K562 (cell line): ENCODE measurements around the gene HOXD4.

Experiments used
- ATF1 ChIP-seq, 2 experiments: fragments of 450-650 bp in 1 of 2; IDR thresholded peaks; 2 replicates each; pipeline ENCODE4 v1.6.1; 2016; ENCODE audit warnings: missing compliant biosample characterization in 1 of 2, missing genetic modification characterization in 1 of 2
- EP300 ChIP-seq: IDR thresholded peaks from 2 replicates; pipeline ENCODE4 v1.6.1; 2012; ENCODE audit warnings: low read length, improper control_type of control experiment
- FOXK2 ChIP-seq, 2 experiments: fragments of 450-650 bp; IDR thresholded peaks in 1 of 2; conservative IDR thresholded peaks in 1 of 2; 2 replicates each; pipeline ENCODE4 v1.6.1; 2016; ENCODE audit warnings: low read depth in 2 of 2, mild to moderate bottlenecking in 1 of 2
- HNRNPH1 ChIP-seq: fragments of 200-400 bp; formaldehyde crosslinking; optimal IDR thresholded peaks from 2 replicates; pipeline ENCODE3; 2017; ENCODE audit warnings: low read depth, mild to moderate bottlenecking, low read length, moderate library complexity
- KLF10 ChIP-seq: fragments of 250-450 bp; sonication (Bioruptor Pico); IDR thresholded peaks from 2 replicates; pipeline ENCODE4 v1.6.1; 2021; ENCODE audit warnings: matching md5 sums
- PCBP2 ChIP-seq: fragments of 200-400 bp; formaldehyde crosslinking; IDR thresholded peaks from 2 replicates; pipeline ENCODE4 v1.6.1; 2018; ENCODE audit warnings: low read length, low read depth, mild to moderate bottlenecking, moderate library complexity; ENCODE audit not compliant: poor library complexity, severe bottlenecking
- STAT6 ChIP-seq: sonication (generic); formaldehyde crosslinking; IDR thresholded peaks from 2 replicates; pipeline ENCODE4 v1.8.1; 2023; ENCODE audit warnings: mild to moderate bottlenecking, missing genetic modification reagents
- ZNF318 ChIP-seq, 2 experiments: fragments of 450-650 bp; IDR thresholded peaks; 2 replicates each; pipeline ENCODE4 v1.6.1; 2016; ENCODE audit warnings: mild to moderate bottlenecking in 2 of 2, borderline replicate concordance in 1 of 2, low read depth in 1 of 2, moderate library complexity in 1 of 2
- ZNF449 ChIP-seq: fragments of 250-450 bp; sonication (Bioruptor Pico); IDR thresholded peaks from 2 replicates; pipeline ENCODE4 v1.8.0; 2022; ENCODE audit warnings: moderate library complexity, mild to moderate bottlenecking, inconsistent platforms
- ZNF699 ChIP-seq: fragments of 250-450 bp; sonication (Bioruptor Pico); IDR thresholded peaks from 2 replicates; pipeline ENCODE4 v1.8.0; 2021; ENCODE audit warnings: mild to moderate bottlenecking, moderate library complexity; ENCODE audit not compliant: insufficient replicate concordance
- TF ChIP-seq, protein P1 (sequence below): sonication (generic); formaldehyde crosslinking; IDR thresholded peaks from 2 replicates; pipeline ENCODE4 v1.8.0; 2022; ENCODE audit warnings: mild to moderate bottlenecking, low read depth, missing genetic modification reagents
- TF ChIP-seq, protein P2 (sequence below): fragments of 450-650 bp; IDR thresholded peaks from 2 replicates; pipeline ENCODE4 v1.6.1; 2016; ENCODE audit warnings: borderline replicate concordance

DNA sequence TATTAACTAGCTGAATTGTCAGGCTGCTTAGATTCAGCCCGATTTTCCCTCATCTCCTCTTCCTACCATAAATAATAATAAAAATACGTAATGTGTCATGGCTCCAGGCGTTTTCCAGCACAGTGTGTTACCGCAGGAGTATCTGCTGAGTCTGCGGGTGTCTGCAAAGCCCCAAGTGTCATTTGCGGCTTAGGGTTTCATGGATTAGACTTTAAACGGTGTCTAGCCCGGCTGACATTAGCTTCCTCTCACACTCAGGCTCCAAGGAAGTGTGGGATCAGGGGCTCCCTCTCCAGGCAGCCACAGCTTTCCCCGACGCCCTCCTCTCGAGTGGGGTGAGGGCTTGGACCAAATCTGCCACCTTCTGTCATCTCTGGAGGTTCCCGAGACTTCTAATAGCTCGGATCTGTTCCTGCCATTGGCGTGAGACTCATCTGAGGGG, 23.1 kb downstream of the HOXD4 start:
- TF ChIP-seq KLF10 (no peak), ATF1 (CRISPR knock-in tag; IDR thresholded peaks at IDR 0.05) (no peak), ATF1 (tag; IDR thresholded peaks at IDR 0.05) (no peak), STAT6 (CRISPR knock-in tag) (no peak), ZNF449 (CRISPR knock-in tag) (no peak), ZNF318 (IDR thresholded peaks at IDR 0.05; ENCODE audit: borderline replicate concordance in 1 of 2, low read depth in 1 of 2) (no peak), FOXK2 (conservative IDR thresholded peaks at IDR 0.05 in 1 of 2, IDR thresholded peaks at IDR 0.05 in 1 of 2; ENCODE audit: low read depth in 2 of 2) (no peak), PCBP2 (no peak), HNRNPH1 (no peak), ZNF699 (no peak), EP300 (no peak)
- TF ChIP-seq, protein P1, sequence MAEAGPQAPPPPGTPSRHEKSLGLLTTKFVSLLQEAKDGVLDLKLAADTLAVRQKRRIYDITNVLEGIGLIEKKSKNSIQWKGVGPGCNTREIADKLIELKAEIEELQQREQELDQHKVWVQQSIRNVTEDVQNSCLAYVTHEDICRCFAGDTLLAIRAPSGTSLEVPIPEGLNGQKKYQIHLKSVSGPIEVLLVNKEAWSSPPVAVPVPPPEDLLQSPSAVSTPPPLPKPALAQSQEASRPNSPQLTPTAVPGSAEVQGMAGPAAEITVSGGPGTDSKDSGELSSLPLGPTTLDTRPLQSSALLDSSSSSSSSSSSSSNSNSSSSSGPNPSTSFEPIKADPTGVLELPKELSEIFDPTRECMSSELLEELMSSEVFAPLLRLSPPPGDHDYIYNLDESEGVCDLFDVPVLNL, result no peak
- TF ChIP-seq, protein P2, sequence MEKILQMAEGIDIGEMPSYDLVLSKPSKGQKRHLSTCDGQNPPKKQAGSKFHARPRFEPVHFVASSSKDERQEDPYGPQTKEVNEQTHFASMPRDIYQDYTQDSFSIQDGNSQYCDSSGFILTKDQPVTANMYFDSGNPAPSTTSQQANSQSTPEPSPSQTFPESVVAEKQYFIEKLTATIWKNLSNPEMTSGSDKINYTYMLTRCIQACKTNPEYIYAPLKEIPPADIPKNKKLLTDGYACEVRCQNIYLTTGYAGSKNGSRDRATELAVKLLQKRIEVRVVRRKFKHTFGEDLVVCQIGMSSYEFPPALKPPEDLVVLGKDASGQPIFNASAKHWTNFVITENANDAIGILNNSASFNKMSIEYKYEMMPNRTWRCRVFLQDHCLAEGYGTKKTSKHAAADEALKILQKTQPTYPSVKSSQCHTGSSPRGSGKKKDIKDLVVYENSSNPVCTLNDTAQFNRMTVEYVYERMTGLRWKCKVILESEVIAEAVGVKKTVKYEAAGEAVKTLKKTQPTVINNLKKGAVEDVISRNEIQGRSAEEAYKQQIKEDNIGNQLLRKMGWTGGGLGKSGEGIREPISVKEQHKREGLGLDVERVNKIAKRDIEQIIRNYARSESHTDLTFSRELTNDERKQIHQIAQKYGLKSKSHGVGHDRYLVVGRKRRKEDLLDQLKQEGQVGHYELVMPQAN, result no peak
